GM21723 (cell line): Measurements from ENCODE around the gene CMPK1.
"Not testable (repeated sequence)": the region's sequence is repeated elsewhere in the genome, so short reads cannot be mapped to it uniquely, and the experiment has no call there.

Experiments
- ATAC-seq: cut with Tn5 transposase; IDR thresholded peaks from one replicate; pipeline ENCODE4 v1.9.1; 2021; ENCODE audit warnings: mild to moderate bottlenecking, moderate library complexity; ENCODE audit not compliant: unreplicated experiment

Gene CMPK1

GRCh38 chr1:47337350-47337749 lies 3.8 kb downstream of the CMPK1 start:
- ATAC-seq, result no peak

- ATAC-seq, result no peak
These were observed 4.9 kb downstream of the CMPK1 start for GRCh38 chr1:47338249-47339077.

- no peak for ATAC-seq
These were observed 6.6 kb downstream of the CMPK1 start for GRCh38 chr1:47340227-47340626.

- not testable (repeated sequence) for ATAC-seq
These were observed 13.4 kb downstream of the CMPK1 start for GRCh38 chr1:47346979-47347378.

GRCh38 chr1:47347735-47348134 lies 14.1 kb downstream of the CMPK1 start:
- no peak for ATAC-seq

- no peak for ATAC-seq
These were observed 14.7 kb downstream of the CMPK1 start for GRCh38 chr1:47348246-47348645.

- peak; percentile 81 for ATAC-seq
These were observed 17.7 kb downstream of the CMPK1 start for GRCh38 chr1:47351305-47351704.

GRCh38 chr1:47361380-47361779 lies 27.8 kb downstream of the CMPK1 start:
- ATAC-seq, result no peak

- ATAC-seq, result no peak
These were observed 29.2 kb downstream of the CMPK1 start for GRCh38 chr1:47362828-47363227.

GRCh38 chr1:47367651-47368050 lies 34.1 kb downstream of the CMPK1 start:
- ATAC-seq, result no peak

GRCh38 chr1:47371016-47371517 lies 37.5 kb downstream of the CMPK1 start:
- no peak for ATAC-seq

GRCh38 chr1:47374501-47374900 lies 40.9 kb downstream of the CMPK1 start:
- ATAC-seq, result no peak

GRCh38 chr1:47378147-47378546 lies 44.6 kb downstream of the CMPK1 start:
- no peak for ATAC-seq

- no peak for ATAC-seq
These were observed 47.1 kb downstream of the CMPK1 start for GRCh38 chr1:47380699-47381098.

- ATAC-seq, result no peak
These were observed 48.9 kb downstream of the CMPK1 start for GRCh38 chr1:47382399-47382983.

GRCh38 chr1:47384083-47384482 lies 50.5 kb downstream of the CMPK1 start:
- ATAC-seq, result no peak

- no peak for ATAC-seq
These were observed 51.4 kb downstream of the CMPK1 start for GRCh38 chr1:47385020-47385419.

GRCh38 chr1:47386268-47386667 lies 52.7 kb downstream of the CMPK1 start:
- ATAC-seq, result no peak

GRCh38 chr1:47388030-47388890 lies 54.7 kb downstream of the CMPK1 start:
- ATAC-seq, result peak; percentile 26

GRCh38 chr1:47388891-47389238 lies 55.3 kb downstream of the CMPK1 start:
- ATAC-seq, result peak; percentile 71

GRCh38 chr1:47389731-47390130 lies 56.1 kb downstream of the CMPK1 start:
- no peak for ATAC-seq
